Neural progenitor cell (in vitro differentiated cells): ENCODE measurements around the gene PPP1R36. TPM values are rescaled to one million over a fixed set of nuclear protein-coding genes. Genes with fewer than 3 reads are reported as not detected.

Source experiments
- DNase-seq: peaks from one replicate; pipeline ENCODE4 v3.0.0-alpha.2; 2016; ENCODE audit warnings: low spot score
- H2AFZ ChIP-seq: fragments of 200-600 bp; sonication (generic); replicated peaks from 2 replicates; pipeline ENCODE4 v1.6.1; 2016; ENCODE audit warnings: antibody characterized with exemption
- H3F3A ChIP-seq: fragments of 200-600 bp; sonication (generic); 2 replicates; pipeline ENCODE4 v1.6.1; 2016; ENCODE audit warnings: antibody characterized with exemption, low read depth
- H3K27ac ChIP-seq: fragments of 200-600 bp; sonication (generic); 2 replicates; pipeline ENCODE4 v1.5.1; 2016; ENCODE audit warnings: mild to moderate bottlenecking
- H3K27me3 ChIP-seq: fragments of 200-600 bp; sonication (generic); 2 replicates; pipeline ENCODE4 v1.6.1; 2016; ENCODE audit warnings: mild to moderate bottlenecking, moderate library complexity
- H3K36me3 ChIP-seq: fragments of 200-600 bp; sonication (generic); 2 replicates; pipeline ENCODE4 v1.5.1; 2016
- H3K4me1 ChIP-seq: fragments of 200-600 bp; sonication (generic); 2 replicates; pipeline ENCODE4 v1.6.1; 2016; ENCODE audit warnings: mixed run types
- H3K4me2 ChIP-seq: fragments of 200-600 bp; sonication (generic); 2 replicates; pipeline ENCODE4 v1.6.1; 2016
- H3K4me3 ChIP-seq: fragments of 200-600 bp; sonication (generic); 2 replicates; pipeline ENCODE4 v1.5.1; 2016
- H3K79me2 ChIP-seq: fragments of 200-600 bp; sonication (generic); 2 replicates; pipeline ENCODE4 v1.6.1; 2016; ENCODE audit warnings: low read depth
- H3K9ac ChIP-seq: fragments of 200-600 bp; sonication (generic); 2 replicates; pipeline ENCODE4 v1.6.1; 2016
- H3K9me3 ChIP-seq: fragments of 200-600 bp; sonication (generic); 2 replicates; pipeline ENCODE4 v1.5.1; 2016; ENCODE audit warnings: low read depth
- H4K20me1 ChIP-seq: fragments of 200-600 bp; sonication (generic); 2 replicates; pipeline ENCODE4 v1.6.1; 2016; ENCODE audit warnings: low read depth
- H3K27ac Mint-ChIP-seq: 3 replicates; pipeline ENCODE4 v1.8.0; 2021; ENCODE audit warnings: mixed read lengths
- H3K27me3 Mint-ChIP-seq: 2 replicates; pipeline ENCODE4 v1.8.0; 2022; ENCODE audit warnings: low read depth, mild to moderate bottlenecking, inconsistent platforms, moderate library complexity, mixed read lengths; ENCODE audit not compliant: insufficient read depth
- H3K36me3 Mint-ChIP-seq: 3 replicates; pipeline ENCODE4 v1.8.0; 2021; ENCODE audit warnings: mixed read lengths
- H3K4me1 Mint-ChIP-seq: 3 replicates; pipeline ENCODE4 v1.8.0; 2021; ENCODE audit warnings: mixed read lengths
- H3K4me3 Mint-ChIP-seq: 3 replicates; pipeline ENCODE4 v1.8.0; 2021; ENCODE audit warnings: mild to moderate bottlenecking, moderate library complexity, mixed read lengths
- H3K9me3 Mint-ChIP-seq: 3 replicates; pipeline ENCODE4 v1.8.0; 2020; ENCODE audit warnings: mixed read lengths
- EZH2 ChIP-seq: fragments of 200-600 bp; sonication (generic); IDR thresholded peaks from 2 replicates; pipeline ENCODE4 v1.6.1; 2017; ENCODE audit warnings: antibody characterized with exemption, mild to moderate bottlenecking, moderate library complexity
- EZH2phosphoT487 ChIP-seq: fragments of 200-600 bp; sonication (generic); IDR thresholded peaks from 2 replicates; pipeline ENCODE4 v1.6.1; 2017; ENCODE audit warnings: antibody characterized with exemption
- total RNA-seq: library from RNA; depleted of rRNA; stranded (reverse); fragments of >200 nt; gene quantifications from 2 replicates; pipeline ENCODE4 v1.2.3, GENCODE V29; 2015; ENCODE audit warnings: low replicate concordance
- TF ChIP-seq, protein P1 (sequence below): fragments of 200-600 bp; sonication (generic); IDR thresholded peaks from 2 replicates; pipeline ENCODE4 v1.5.1; 2017; ENCODE audit warnings: antibody characterized with exemption, mild to moderate bottlenecking

Gene PPP1R36
- total RNA-seq, 1 donor from 2014 or later: not detected

DNA sequence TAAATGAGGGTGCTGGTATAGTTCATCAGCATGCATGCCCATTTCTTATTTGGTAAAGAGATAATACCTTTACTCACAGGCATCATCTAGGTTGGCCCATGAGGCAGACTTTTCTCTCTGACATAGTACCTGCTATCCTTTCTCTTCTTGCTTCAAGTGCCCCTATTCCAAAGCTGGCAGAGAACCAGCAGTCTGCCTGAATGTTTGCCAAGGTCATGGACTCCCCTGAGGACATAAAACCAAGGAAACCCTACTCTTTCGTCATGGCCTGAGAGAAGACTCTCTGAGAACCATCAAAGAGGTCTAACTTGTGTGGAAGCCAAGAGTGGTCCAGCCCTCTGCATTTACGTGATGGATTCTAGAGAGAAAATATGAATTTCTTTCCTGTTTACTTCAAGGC lies 11.9 kb downstream of the PPP1R36 start:
- TF ChIP-seq EZH2 (no peak), EZH2phosphoT487 (no peak)
- TF ChIP-seq, protein P1, sequence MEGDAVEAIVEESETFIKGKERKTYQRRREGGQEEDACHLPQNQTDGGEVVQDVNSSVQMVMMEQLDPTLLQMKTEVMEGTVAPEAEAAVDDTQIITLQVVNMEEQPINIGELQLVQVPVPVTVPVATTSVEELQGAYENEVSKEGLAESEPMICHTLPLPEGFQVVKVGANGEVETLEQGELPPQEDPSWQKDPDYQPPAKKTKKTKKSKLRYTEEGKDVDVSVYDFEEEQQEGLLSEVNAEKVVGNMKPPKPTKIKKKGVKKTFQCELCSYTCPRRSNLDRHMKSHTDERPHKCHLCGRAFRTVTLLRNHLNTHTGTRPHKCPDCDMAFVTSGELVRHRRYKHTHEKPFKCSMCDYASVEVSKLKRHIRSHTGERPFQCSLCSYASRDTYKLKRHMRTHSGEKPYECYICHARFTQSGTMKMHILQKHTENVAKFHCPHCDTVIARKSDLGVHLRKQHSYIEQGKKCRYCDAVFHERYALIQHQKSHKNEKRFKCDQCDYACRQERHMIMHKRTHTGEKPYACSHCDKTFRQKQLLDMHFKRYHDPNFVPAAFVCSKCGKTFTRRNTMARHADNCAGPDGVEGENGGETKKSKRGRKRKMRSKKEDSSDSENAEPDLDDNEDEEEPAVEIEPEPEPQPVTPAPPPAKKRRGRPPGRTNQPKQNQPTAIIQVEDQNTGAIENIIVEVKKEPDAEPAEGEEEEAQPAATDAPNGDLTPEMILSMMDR: no peak
- Histone ChIP-seq H3K36me3 (no peaks in the 10 kb centered on the region), H3K9me3 (no peaks in the 10 kb centered on the region), H4K20me1 (no peaks in the 10 kb centered on the region), H3K27me3 (no peaks in the 10 kb centered on the region), H3K79me2 (no peaks in the 10 kb centered on the region), H3K4me1 (peaks cover 9% of the 10 kb centered on the region), H3K27ac (no peak overlapping the region), H3K4me3 (no peak overlapping the region), H3F3A (no peaks in the 10 kb centered on the region), H3K4me2 (no peak overlapping the region), H2AFZ (no peak overlapping the region), H3K9ac (no peak overlapping the region)
- Mint-ChIP-seq H3K36me3 (no peaks in the 10 kb centered on the region), H3K4me3 (no peak overlapping the region), H3K27me3 (peaks cover 2% of the 10 kb centered on the region), H3K9me3 (no peaks in the 10 kb centered on the region), H3K4me1 (no peaks in the 10 kb centered on the region), H3K27ac (no peak overlapping the region)
- no peak for DNase-seq

DNA sequence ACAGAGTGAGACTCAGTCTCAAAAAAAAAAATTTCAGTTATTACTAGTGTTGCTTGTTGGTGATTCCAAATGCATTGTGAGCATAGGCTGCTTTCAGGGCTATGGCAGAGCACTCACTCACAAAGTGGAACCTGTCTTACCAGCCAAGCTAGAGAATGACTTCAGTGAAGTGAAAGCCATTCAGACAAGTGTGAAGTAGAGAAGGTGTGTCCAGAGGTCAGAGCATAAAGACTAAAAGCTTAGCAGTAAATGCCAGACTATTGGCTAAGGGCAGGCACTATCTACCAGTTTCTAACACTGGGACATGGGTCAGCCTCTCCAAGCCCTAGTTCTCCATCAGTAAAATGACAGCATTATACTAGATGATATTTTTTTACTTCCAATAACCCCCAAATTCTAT lies 12.7 kb downstream of the PPP1R36 start:
- H3K27ac Mint-ChIP-seq: no peak overlapping the region

DNA sequence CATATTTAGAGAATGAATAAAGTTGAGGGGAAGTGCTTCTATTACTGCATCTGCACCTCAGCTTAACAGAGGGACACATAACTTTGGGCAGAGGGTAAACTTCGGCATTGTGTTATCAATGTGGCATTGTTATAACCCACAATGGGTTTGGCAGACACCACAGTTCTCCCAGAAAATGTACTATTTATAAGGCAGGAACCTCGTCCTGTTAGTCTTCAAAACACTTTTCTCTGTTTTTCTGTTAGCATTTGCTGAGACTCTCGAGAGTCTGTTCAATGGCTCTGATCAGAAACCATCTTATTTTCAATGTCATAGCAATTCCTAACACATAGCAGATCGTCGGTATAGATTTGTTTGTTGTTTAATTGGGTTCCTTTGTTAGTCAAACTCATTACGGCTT lies 13.9 kb downstream of the PPP1R36 start:
- Histone ChIP-seq H3F3A (no peaks in the 10 kb centered on the region), H3K4me1 (peaks cover 9% of the 10 kb centered on the region), H3K36me3 (no peaks in the 10 kb centered on the region), H4K20me1 (no peaks in the 10 kb centered on the region), H3K9me3 (no peaks in the 10 kb centered on the region), H3K4me2 (no peak overlapping the region), H3K27ac (no peak overlapping the region), H3K9ac (no peak overlapping the region), H3K4me3 (no peak overlapping the region), H2AFZ (peak overlapping the region; percentile 63), H3K27me3 (no peaks in the 10 kb centered on the region), H3K79me2 (no peaks in the 10 kb centered on the region)
- no peaks in the 10 kb centered on the region for H3K36me3 Mint-ChIP-seq
- H3K27ac Mint-ChIP-seq: no peak overlapping the region
- H3K9me3 Mint-ChIP-seq: no peaks in the 10 kb centered on the region
- peaks cover 6% of the 10 kb centered on the region for H3K4me1 Mint-ChIP-seq
- TF ChIP-seq, protein P1: no peak
- no peak for TF ChIP-seq EZH2phosphoT487
- no peak for TF ChIP-seq EZH2
- peaks cover 2% of the 10 kb centered on the region for H3K27me3 Mint-ChIP-seq
- no peak overlapping the region for H3K4me3 Mint-ChIP-seq
- no peak for DNase-seq

More for the DNA sequence above, 12.7 kb downstream of the PPP1R36 start:
- H3F3A ChIP-seq: no peaks in the 10 kb centered on the region
- H3K27me3 ChIP-seq: no peaks in the 10 kb centered on the region
- H3K27me3 Mint-ChIP-seq: peaks cover 2% of the 10 kb centered on the region
- no peaks in the 10 kb centered on the region for H3K36me3 Mint-ChIP-seq
- no peak overlapping the region for H2AFZ ChIP-seq
- H3K27ac ChIP-seq: no peak overlapping the region
- no peak overlapping the region for H3K4me3 ChIP-seq
- DNase-seq: no peak
- H3K4me2 ChIP-seq: no peak overlapping the region
- peaks cover 9% of the 10 kb centered on the region for H3K4me1 ChIP-seq
- no peaks in the 10 kb centered on the region for H4K20me1 ChIP-seq
- TF ChIP-seq EZH2 (no peak), EZH2phosphoT487 (no peak)
- TF ChIP-seq, protein P1: no peak
- no peak overlapping the region for H3K4me3 Mint-ChIP-seq
- H3K9ac ChIP-seq: no peak overlapping the region
- H3K9me3 ChIP-seq: no peaks in the 10 kb centered on the region
- H3K36me3 ChIP-seq: no peaks in the 10 kb centered on the region
- H3K79me2 ChIP-seq: no peaks in the 10 kb centered on the region
- H3K4me1 Mint-ChIP-seq: peaks cover 4% of the 10 kb centered on the region
- no peaks in the 10 kb centered on the region for H3K9me3 Mint-ChIP-seq
